Measurements from ENCODE around the gene ATRNL1. TPM values are rescaled to one million over a fixed set of nuclear protein-coding genes. Genes with fewer than 3 reads are reported as not detected.

Gene ATRNL1
- polyA plus RNA-seq, 3 donors = not detected

DNA sequence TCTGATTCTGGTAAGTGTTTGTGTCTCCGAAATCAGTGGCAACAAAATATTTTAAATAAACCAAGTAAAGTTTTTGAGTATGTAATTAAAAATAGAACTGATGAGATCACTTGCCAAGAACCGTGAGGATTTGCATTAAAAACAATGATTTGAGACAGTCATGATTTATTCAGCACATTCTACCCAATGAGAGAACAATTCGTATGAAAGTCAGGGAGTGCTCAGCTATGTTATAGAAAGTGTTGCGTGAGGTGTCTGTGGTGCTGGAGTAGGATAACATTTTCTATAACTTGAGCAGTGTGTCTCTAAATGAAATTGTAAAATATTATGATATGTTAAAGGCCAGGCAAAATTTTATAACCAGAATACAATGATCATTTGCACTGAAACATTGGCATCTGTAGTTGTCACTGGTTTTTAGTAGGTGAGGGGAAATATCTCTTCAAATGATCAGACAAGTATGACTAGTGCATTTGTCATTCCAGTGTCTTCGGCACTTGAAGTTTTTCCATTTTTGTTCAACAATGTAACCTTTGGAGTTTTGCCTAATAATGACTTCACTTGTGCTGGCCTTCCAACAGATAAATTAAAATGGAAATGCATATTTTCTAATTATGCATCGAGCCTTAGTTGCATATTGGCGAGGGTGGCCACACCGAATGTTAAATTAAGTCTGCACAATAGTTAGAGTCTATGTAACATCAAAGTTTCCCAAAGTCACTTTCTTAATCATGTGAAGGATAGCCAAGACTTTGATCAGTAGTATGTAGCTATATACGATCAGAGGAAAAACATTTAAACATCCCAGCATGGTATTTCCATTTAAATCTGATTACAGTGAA lies 844.0 kb downstream of the ATRNL1 start:
- Histone ChIP-seq H3K4me2 (replicated peaks; ENCODE audit: extremely low read depth, low read length, poor library complexity, severe bottlenecking) (no peak overlapping the region), H3K27ac (ENCODE audit: low read depth in 1 of 2, low read length in 2 of 2) (no peak overlapping the region), H3K79me2 (ENCODE audit: insufficient read depth, low read length) (no peaks in the 10 kb centered on the region), H3K9ac (ENCODE audit: insufficient read depth, low read length, poor library complexity, severe bottlenecking) (no peak overlapping the region), H3K27me3 (ENCODE audit: control insufficient read depth in 2 of 2, insufficient read depth in 2 of 2, low read length in 2 of 2) (no peaks in the 10 kb centered on the region), H2AFZ (ENCODE audit: insufficient read depth, low read depth, low read length, poor library complexity, severe bottlenecking) (no peak overlapping the region), H3K4me3 (replicated peaks in 1 of 3; ENCODE audit: low read depth in 2 of 3, low read length in 3 of 3) (no peak overlapping the region), H3K36me3 (replicated peaks in 1 of 2; ENCODE audit: control insufficient read depth in 1 of 2, insufficient read depth in 2 of 2, low read length in 2 of 2) (no peaks in the 10 kb centered on the region), H4K20me1 (ENCODE audit: insufficient read depth, low read length) (no peaks in the 10 kb centered on the region), H3K9me3 (replicated peaks in 1 of 2; ENCODE audit: control insufficient read depth in 1 of 2, insufficient read depth in 1 of 2, low read length in 2 of 2) (no peaks in the 10 kb centered on the region), H3K4me1 (ENCODE audit: control insufficient read depth in 1 of 2, insufficient read depth in 2 of 2, low read length in 2 of 2) (no peaks in the 10 kb centered on the region)
- Mint-ChIP-seq H3K9me3 (peaks cover 0 to 7% (median 0%) of the 10 kb centered on the region in 7 donors), H3K4me3 (no peak overlapping the region), H3K36me3 (no peaks in the 10 kb centered on the region), H3K27ac (no peak overlapping the region), H3K27me3 (ENCODE audit: low read depth in 3 of 3) (peaks cover 0 to 1% (median 0%) of the 10 kb centered on the region in 3 donors), H3K4me1 (no peaks in the 10 kb centered on the region)
- 0% methylated on average over 1 of the region's 9 CpGs for WGBS (ENCODE audit: insufficient coverage)
- TF ChIP-seq, protein P1, sequence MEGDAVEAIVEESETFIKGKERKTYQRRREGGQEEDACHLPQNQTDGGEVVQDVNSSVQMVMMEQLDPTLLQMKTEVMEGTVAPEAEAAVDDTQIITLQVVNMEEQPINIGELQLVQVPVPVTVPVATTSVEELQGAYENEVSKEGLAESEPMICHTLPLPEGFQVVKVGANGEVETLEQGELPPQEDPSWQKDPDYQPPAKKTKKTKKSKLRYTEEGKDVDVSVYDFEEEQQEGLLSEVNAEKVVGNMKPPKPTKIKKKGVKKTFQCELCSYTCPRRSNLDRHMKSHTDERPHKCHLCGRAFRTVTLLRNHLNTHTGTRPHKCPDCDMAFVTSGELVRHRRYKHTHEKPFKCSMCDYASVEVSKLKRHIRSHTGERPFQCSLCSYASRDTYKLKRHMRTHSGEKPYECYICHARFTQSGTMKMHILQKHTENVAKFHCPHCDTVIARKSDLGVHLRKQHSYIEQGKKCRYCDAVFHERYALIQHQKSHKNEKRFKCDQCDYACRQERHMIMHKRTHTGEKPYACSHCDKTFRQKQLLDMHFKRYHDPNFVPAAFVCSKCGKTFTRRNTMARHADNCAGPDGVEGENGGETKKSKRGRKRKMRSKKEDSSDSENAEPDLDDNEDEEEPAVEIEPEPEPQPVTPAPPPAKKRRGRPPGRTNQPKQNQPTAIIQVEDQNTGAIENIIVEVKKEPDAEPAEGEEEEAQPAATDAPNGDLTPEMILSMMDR (IDR thresholded peaks at IDR 0.05) = no peak
- intact Hi-C loops (cut with micrococcal nuclease) = no loop called here
- DNase-seq = no peak

DNA sequence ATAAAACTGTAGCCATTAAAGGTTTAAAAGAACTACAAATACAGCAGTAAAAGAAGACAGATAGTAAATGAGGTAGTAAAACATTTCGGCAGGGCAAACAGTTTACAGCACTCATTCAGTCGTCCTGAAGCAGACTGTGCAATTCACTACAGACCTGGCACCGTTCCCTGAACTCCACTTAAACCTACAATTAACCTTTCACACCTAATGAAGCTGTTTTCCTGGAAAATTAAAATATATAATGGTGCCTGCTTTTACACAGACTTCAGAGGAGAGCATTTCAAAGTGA lies 844.5 kb downstream of the ATRNL1 start:
- H3K4me3 ChIP-seq (replicated peaks in 1 of 3; ENCODE audit: low read depth in 2 of 3, low read length in 3 of 3) = no peak overlapping the region
- no peak overlapping the region for H3K9ac ChIP-seq (ENCODE audit: insufficient read depth, low read length, poor library complexity, severe bottlenecking)
- no peak overlapping the region for H3K27ac ChIP-seq (ENCODE audit: low read depth in 1 of 2, low read length in 2 of 2)
- no peak overlapping the region for H2AFZ ChIP-seq (ENCODE audit: insufficient read depth, low read depth, low read length, poor library complexity, severe bottlenecking)
- TF ChIP-seq, protein P1 (IDR thresholded peaks at IDR 0.05) = no peak
- DNase-seq = no peak
- Mint-ChIP-seq H3K4me3 (no peak overlapping the region), H3K27me3 (ENCODE audit: low read depth in 3 of 3) (peaks cover 0 to 1% (median 0%) of the 10 kb centered on the region in 3 donors), H3K4me1 (no peaks in the 10 kb centered on the region), H3K27ac (no peak overlapping the region), H3K9me3 (peaks cover 0 to 9% (median 0%) of the 10 kb centered on the region in 7 donors), H3K36me3 (no peaks in the 10 kb centered on the region)
- no peaks in the 10 kb centered on the region for H3K27me3 ChIP-seq (ENCODE audit: control insufficient read depth in 2 of 2, insufficient read depth in 2 of 2, low read length in 2 of 2)
- no CpG with 5 or more reads among the region's 3 CpGs for WGBS (ENCODE audit: insufficient coverage)
- no peaks in the 10 kb centered on the region for H3K9me3 ChIP-seq (replicated peaks in 1 of 2; ENCODE audit: control insufficient read depth in 1 of 2, insufficient read depth in 1 of 2, low read length in 2 of 2)
- H3K36me3 ChIP-seq (replicated peaks in 1 of 2; ENCODE audit: control insufficient read depth in 1 of 2, insufficient read depth in 2 of 2, low read length in 2 of 2) = no peaks in the 10 kb centered on the region
- intact Hi-C loops (cut with micrococcal nuclease) = no loop called here
- H4K20me1 ChIP-seq (ENCODE audit: insufficient read depth, low read length) = no peaks in the 10 kb centered on the region
- H3K4me2 ChIP-seq (replicated peaks; ENCODE audit: extremely low read depth, low read length, poor library complexity, severe bottlenecking) = no peak overlapping the region
- H3K79me2 ChIP-seq (ENCODE audit: insufficient read depth, low read length) = no peaks in the 10 kb centered on the region
- no peaks in the 10 kb centered on the region for H3K4me1 ChIP-seq (ENCODE audit: control insufficient read depth in 1 of 2, insufficient read depth in 2 of 2, low read length in 2 of 2)

Measured in CD14-positive monocyte (primary cell).